HepG2 (cell line): ENCODE results near the gene NFAT5. TPM values are rescaled to one million over a fixed set of nuclear protein-coding genes. Genes with fewer than 3 reads are reported as not detected.

ENCODE experiments used
- ATF7 ChIP-seq, 2 experiments: fragments of 450-650 bp in 1 of 2; sonication (generic) in 1 of 2; formaldehyde crosslinking in 1 of 2; IDR thresholded peaks; 2 replicates each; pipeline versions ENCODE4 v1.4.0 to v1.6.1; 2016 to 2020; ENCODE audit warnings: antibody characterized with exemption in 1 of 2, mild to moderate bottlenecking in 1 of 2, missing genetic modification reagents in 1 of 2
- ATF7-NPFF ChIP-seq: sonication (generic); formaldehyde crosslinking; IDR thresholded peaks from 2 replicates; pipeline ENCODE4 v1.8.1; 2023; ENCODE audit warnings: mild to moderate bottlenecking, low read depth, missing genetic modification reagents, moderate library complexity
- BRF2 ChIP-seq: sonication (generic); formaldehyde crosslinking; IDR thresholded peaks from 2 replicates; pipeline ENCODE4 v1.8.1; 2022; ENCODE audit warnings: mild to moderate bottlenecking, missing genetic modification reagents
- HCFC1 ChIP-seq: fragments of 150-350 bp; IDR thresholded peaks from 2 replicates; pipeline ENCODE4 v1.6.1; 2014; ENCODE audit warnings: low read depth, low read length
- HHEX ChIP-seq: IDR thresholded peaks from 2 replicates; pipeline ENCODE4 v1.6.1; 2016; ENCODE audit warnings: control low read depth
- HMG20B ChIP-seq: conservative IDR thresholded peaks from 2 replicates; pipeline ENCODE4 v1.6.1; 2016; ENCODE audit warnings: missing genetic modification reagents, missing compliant biosample characterization
- JUND ChIP-seq: sonication (generic); formaldehyde crosslinking; IDR thresholded peaks from 2 replicates; pipeline ENCODE4 v1.8.0; 2022; ENCODE audit warnings: mild to moderate bottlenecking, missing genetic modification reagents
- KLF9 ChIP-seq: IDR thresholded peaks from 2 replicates; pipeline ENCODE4 v1.6.1; 2016; ENCODE audit warnings: low read depth
- MXD4 ChIP-seq: IDR thresholded peaks from 2 replicates; pipeline ENCODE4 v1.6.1; 2016; ENCODE audit warnings: mild to moderate bottlenecking, missing biosample characterization, missing genetic modification reagents
- NFYC ChIP-seq: IDR thresholded peaks from 2 replicates; pipeline ENCODE4 v1.6.1; 2016; ENCODE audit warnings: missing genetic modification reagents, missing compliant biosample characterization
- PCBP1 ChIP-seq: fragments of 200-400 bp; formaldehyde crosslinking; IDR thresholded peaks from 2 replicates; pipeline ENCODE4 v1.6.1; 2017; ENCODE audit warnings: mild to moderate bottlenecking, low read depth, low read length, borderline replicate concordance
- POLR2AphosphoS2 ChIP-seq: IDR thresholded peaks from 2 replicates; pipeline ENCODE4 v1.6.1; 2011; ENCODE audit warnings: low read depth, low read length, improper control_type of control experiment
- PRMT3 ChIP-seq: sonication (generic); formaldehyde crosslinking; IDR thresholded peaks from 2 replicates; pipeline ENCODE4 v1.8.1; 2022; ENCODE audit warnings: low read depth, mild to moderate bottlenecking, moderate library complexity, missing genetic modification reagents, borderline replicate concordance
- SALL2 ChIP-seq: sonication (generic); formaldehyde crosslinking; IDR thresholded peaks from 2 replicates; pipeline ENCODE4 v1.8.1; 2023; ENCODE audit warnings: mild to moderate bottlenecking, missing genetic modification reagents, inconsistent platforms
- TCF7L2 ChIP-seq: IDR thresholded peaks from 2 replicates; pipeline ENCODE4 v1.6.1; 2011; ENCODE audit warnings: mild to moderate bottlenecking, low read depth, low read length, moderate library complexity
- ZBTB43 ChIP-seq: sonication (generic); formaldehyde crosslinking; conservative IDR thresholded peaks from 2 replicates; pipeline ENCODE4 v1.4.0; 2020; ENCODE audit warnings: missing genetic modification reagents
- ZBTB7B ChIP-seq: sonication (generic); formaldehyde crosslinking; IDR thresholded peaks from 2 replicates; pipeline ENCODE4 v1.4.0; 2020; ENCODE audit warnings: missing genetic modification reagents
- ZFP41 ChIP-seq: sonication (generic); formaldehyde crosslinking; IDR thresholded peaks from 2 replicates; pipeline ENCODE4 v1.4.0; 2020; ENCODE audit warnings: mild to moderate bottlenecking, missing genetic modification reagents, borderline replicate concordance
- ZNF556 ChIP-seq: sonication (generic); formaldehyde crosslinking; IDR thresholded peaks from 2 replicates; pipeline ENCODE4 v1.4.0; 2020; ENCODE audit warnings: mild to moderate bottlenecking, missing genetic modification reagents, borderline replicate concordance
- ZNF629 ChIP-seq: sonication (generic); formaldehyde crosslinking; conservative IDR thresholded peaks from 2 replicates; pipeline ENCODE4 v1.5.0; 2020; ENCODE audit warnings: missing genetic modification reagents
- ZNF75D ChIP-seq: sonication (generic); formaldehyde crosslinking; IDR thresholded peaks from 2 replicates; pipeline ENCODE4 v1.8.1; 2023; ENCODE audit warnings: missing genetic modification reagents, mild to moderate bottlenecking, borderline replicate concordance
- ZNF816 ChIP-seq: sonication (generic); formaldehyde crosslinking; IDR thresholded peaks from 2 replicates; pipeline ENCODE4 v1.8.0; 2022; ENCODE audit warnings: missing genetic modification reagents, mild to moderate bottlenecking, borderline replicate concordance
- polyA plus RNA-seq, 8 experiments: library from polyadenylated mRNA; depleted of rRNA in 3 of 8; stranded (reverse) in 7 of 8; unstranded in 1 of 8; fragments of >200 nt; fragmentation: Illumina TruSeq in 4 of 8; extraction: Trizol in 4 of 8; gene quantifications; 2 replicates each; pipeline versions ENCODE4 v1.2.1 to v1.2.3, GENCODE V29; 2011 to 2016; ENCODE audit warnings: low read depth in 4 of 8, missing spikeins in 1 of 8, mixed read lengths in 1 of 8; ENCODE audit not compliant: insufficient read depth in 1 of 8
- total RNA-seq, 5 experiments: library from RNA; depleted of rRNA; stranded (reverse); fragments of >200 nt; fragmentation: Illumina TruSeq; extraction: Trizol; gene quantifications; 2 replicates each; pipeline ENCODE4 v1.2.3, GENCODE V29; 2016; ENCODE audit warnings: low read depth in 1 of 5
- TF ChIP-seq, protein P1 (sequence below): sonication (generic); formaldehyde crosslinking; IDR thresholded peaks from 2 replicates; pipeline ENCODE4 v1.4.0; 2020; ENCODE audit warnings: missing genetic modification reagents, borderline replicate concordance
- TF ChIP-seq, protein P2 (sequence below): sonication (generic); formaldehyde crosslinking; IDR thresholded peaks from 2 replicates; pipeline ENCODE4 v1.4.0; 2020; ENCODE audit warnings: mild to moderate bottlenecking, missing genetic modification reagents

The NFAT5 gene
- total and polyA plus RNA-seq, 2 of the 13 experiments (the other 11 are each of a cell fraction or from before 2014, with no cell fraction given), result 20.5 to 54.3 TPM

GRCh38 chr16:69520800-69521602 lies 44.8 kb upstream of the NFAT5 start (continued):
- TF ChIP-seq, protein P1, sequence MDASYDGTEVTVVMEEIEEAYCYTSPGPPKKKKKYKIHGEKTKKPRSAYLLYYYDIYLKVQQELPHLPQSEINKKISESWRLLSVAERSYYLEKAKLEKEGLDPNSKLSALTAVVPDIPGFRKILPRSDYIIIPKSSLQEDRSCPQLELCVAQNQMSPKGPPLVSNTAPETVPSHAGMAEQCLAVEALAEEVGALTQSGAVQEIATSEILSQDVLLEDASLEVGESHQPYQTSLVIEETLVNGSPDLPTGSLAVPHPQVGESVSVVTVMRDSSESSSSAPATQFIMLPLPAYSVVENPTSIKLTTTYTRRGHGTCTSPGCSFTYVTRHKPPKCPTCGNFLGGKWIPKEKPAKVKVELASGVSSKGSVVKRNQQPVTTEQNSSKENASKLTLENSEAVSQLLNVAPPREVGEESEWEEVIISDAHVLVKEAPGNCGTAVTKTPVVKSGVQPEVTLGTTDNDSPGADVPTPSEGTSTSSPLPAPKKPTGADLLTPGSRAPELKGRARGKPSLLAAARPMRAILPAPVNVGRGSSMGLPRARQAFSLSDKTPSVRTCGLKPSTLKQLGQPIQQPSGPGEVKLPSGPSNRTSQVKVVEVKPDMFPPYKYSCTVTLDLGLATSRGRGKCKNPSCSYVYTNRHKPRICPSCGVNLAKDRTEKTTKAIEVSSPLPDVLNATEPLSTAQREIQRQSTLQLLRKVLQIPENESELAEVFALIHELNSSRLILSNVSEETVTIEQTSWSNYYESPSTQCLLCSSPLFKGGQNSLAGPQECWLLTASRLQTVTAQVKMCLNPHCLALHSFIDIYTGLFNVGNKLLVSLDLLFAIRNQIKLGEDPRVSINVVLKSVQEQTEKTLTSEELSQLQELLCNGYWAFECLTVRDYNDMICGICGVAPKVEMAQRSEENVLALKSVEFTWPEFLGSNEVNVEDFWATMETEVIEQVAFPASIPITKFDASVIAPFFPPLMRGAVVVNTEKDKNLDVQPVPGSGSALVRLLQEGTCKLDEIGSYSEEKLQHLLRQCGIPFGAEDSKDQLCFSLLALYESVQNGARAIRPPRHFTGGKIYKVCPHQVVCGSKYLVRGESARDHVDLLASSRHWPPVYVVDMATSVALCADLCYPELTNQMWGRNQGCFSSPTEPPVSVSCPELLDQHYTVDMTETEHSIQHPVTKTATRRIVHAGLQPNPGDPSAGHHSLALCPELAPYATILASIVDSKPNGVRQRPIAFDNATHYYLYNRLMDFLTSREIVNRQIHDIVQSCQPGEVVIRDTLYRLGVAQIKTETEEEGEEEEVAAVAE, result no peak
- TF ChIP-seq JUND (no peak), HMG20B (CRISPR knock-in tag) (no peak), ZBTB7B (peak; percentile 25; the same call in 1 of the 2 replicates), HHEX (no peak), TCF7L2 (no peak), ZBTB43 (CRISPR knock-in tag) (no peak), SALL2 (CRISPR knock-in tag) (no peak), ZFP41 (CRISPR knock-in tag) (no peak), ATF7 (IDR thresholded peaks at IDR 0.05) (no peak), ATF7 (CRISPR knock-in tag; IDR thresholded peaks at IDR 0.05) (no peak), ATF7-NPFF (no peak), ZNF556 (peak; percentile 54; the same call in 1 of the 2 replicates), ZNF816 (CRISPR knock-in tag) (no peak), ZNF75D (CRISPR knock-in tag) (no peak), ZNF629 (CRISPR knock-in tag) (no peak), POLR2AphosphoS2 (no peak), BRF2 (CRISPR knock-in tag) (no peak), PCBP1 (no peak), MXD4 (no peak), PRMT3 (CRISPR knock-in tag) (no peak), KLF9 (no peak), HCFC1 (no peak), NFYC (CRISPR knock-in tag) (no peak; the same call in 1 of the 2 replicates)
- TF ChIP-seq, protein P2, sequence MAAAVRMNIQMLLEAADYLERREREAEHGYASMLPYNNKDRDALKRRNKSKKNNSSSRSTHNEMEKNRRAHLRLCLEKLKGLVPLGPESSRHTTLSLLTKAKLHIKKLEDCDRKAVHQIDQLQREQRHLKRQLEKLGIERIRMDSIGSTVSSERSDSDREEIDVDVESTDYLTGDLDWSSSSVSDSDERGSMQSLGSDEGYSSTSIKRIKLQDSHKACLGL (CRISPR knock-in tag), result no peak
